ENCODE results near the gene CLMP.
A peak's percentile ranks its signal among the peaks of the same experiment; 100 is the strongest.

CLMP gene

DNA sequence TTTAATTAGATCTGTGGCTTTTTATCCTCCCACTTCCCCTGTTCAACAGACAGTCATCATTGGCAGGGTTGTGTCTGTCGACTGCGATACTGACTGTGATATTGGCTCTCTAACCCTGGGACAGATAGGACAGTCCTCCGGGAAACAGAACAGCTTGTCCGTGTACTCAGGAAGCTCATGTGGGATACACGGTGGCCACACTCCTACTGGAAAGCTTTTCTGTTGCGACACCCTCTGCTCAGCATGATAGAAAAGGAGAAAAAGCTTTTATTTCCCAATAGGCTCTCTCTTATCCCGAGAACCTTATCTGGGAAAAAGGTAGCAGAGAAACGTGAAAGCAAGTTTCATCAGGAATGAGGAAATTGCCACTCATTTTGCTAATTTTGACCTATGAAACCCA is 72.7 kb downstream of the CLMP start:
- no peak overlapping the region for H3K4me3 ChIP-seq (ENCODE audit: low read depth, low read length)
- TF ChIP-seq, protein P1, sequence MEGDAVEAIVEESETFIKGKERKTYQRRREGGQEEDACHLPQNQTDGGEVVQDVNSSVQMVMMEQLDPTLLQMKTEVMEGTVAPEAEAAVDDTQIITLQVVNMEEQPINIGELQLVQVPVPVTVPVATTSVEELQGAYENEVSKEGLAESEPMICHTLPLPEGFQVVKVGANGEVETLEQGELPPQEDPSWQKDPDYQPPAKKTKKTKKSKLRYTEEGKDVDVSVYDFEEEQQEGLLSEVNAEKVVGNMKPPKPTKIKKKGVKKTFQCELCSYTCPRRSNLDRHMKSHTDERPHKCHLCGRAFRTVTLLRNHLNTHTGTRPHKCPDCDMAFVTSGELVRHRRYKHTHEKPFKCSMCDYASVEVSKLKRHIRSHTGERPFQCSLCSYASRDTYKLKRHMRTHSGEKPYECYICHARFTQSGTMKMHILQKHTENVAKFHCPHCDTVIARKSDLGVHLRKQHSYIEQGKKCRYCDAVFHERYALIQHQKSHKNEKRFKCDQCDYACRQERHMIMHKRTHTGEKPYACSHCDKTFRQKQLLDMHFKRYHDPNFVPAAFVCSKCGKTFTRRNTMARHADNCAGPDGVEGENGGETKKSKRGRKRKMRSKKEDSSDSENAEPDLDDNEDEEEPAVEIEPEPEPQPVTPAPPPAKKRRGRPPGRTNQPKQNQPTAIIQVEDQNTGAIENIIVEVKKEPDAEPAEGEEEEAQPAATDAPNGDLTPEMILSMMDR (IDR thresholded peaks at IDR 0.05; ENCODE audit: borderline replicate concordance, insufficient read depth, low read depth, low read length): no peak

DNA sequence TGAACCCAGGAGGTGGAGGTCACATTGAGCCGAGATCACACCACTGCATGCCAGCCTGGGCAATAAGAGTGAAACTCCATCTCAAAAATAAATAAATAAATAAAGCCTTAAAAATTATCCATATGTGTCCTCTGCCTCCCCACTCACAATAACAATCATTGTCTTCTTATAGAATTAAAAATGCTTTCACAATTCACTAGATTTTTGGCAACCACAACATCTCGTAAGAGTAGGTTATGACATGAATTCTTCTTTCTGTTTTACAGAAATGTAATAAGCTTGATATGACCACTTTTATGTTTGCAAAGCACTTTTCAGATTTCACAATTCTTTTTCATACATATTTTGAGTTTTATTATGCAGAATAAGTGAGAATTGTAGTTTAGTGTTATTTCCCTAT is 78.6 kb downstream of the CLMP start:
- H3K4me3 ChIP-seq (ENCODE audit: low read depth, low read length): no peak overlapping the region
- TF ChIP-seq, protein P1 (IDR thresholded peaks at IDR 0.05; ENCODE audit: borderline replicate concordance, insufficient read depth, low read depth, low read length): no peak

DNA sequence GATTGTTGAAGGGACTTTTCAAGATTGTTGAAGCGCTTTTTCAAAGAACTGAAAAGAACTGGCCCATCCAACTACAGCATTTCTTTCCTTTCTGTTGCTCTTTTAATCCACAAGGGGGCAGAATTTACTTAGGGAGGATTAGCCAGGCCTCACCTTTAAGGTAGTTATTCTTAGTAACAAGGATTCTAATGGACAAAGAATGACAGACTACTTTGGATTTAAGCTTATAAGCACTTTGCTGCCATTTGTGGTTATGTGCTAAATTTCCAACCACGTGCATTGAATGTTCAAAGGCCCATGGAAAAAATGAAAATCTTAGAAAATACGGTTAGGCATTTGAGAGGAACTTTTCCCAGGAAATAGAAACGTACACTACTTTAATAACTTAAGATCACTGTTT is 83.6 kb downstream of the CLMP start:
- TF ChIP-seq, protein P1 (IDR thresholded peaks at IDR 0.05; ENCODE audit: borderline replicate concordance, insufficient read depth, low read depth, low read length): peak; percentile 46; the same call in 1 of the 2 replicates
- no peak overlapping the region for H3K4me3 ChIP-seq (ENCODE audit: low read depth, low read length)

DNA sequence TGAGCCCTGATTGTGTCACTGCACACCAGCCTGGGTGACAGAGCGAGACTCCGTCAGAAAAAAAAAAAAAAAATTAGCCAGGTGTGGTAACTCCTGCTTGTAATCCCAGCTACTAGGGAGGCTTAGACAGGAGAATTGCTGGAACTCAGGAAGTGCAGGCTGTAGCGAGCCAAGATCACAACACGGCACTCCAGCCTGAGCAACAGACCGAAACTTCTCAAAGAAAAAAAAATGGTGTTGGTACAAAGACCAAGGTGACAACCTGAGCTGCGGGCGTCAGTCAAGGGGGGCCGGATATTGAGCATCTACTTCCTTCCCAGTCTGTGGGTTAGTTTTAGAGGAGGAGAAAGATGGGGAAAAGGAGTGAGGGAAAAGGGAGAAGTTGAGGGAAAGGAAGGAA is 84.7 kb downstream of the CLMP start:
- H3K4me3 ChIP-seq (ENCODE audit: low read depth, low read length): no peak overlapping the region
- TF ChIP-seq, protein P1 (IDR thresholded peaks at IDR 0.05; ENCODE audit: borderline replicate concordance, insufficient read depth, low read depth, low read length): no peak

DNA sequence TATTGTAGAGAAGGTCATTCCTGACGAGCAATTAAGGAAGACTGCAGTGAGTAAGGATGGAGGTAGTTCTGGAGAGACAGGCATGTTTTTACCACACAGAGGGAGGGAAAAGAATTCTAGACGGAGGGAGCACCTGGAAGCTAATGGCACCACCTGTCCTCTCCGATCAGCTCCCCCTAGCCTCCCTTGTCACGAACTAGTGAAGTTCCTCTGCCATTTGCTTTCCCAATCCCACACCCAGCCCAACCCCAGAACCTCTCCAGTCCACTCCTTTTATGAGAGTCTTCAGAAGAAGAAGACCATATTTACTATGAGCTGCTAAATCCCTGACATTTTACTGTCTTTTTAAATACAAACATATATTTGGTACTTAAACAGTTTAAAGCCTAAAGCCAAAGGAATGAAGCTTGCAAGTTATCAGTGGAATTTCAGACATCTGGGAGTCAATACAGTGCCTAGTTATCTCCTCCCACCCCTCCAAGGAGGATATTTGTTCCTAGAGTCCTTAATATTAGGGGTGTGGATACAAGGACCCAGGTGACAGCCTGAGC is 87.0 kb downstream of the CLMP start:
- no peak overlapping the region for H3K4me3 ChIP-seq (ENCODE audit: low read depth, low read length)
- TF ChIP-seq, protein P1 (IDR thresholded peaks at IDR 0.05; ENCODE audit: borderline replicate concordance, insufficient read depth, low read depth, low read length): no peak

DNA sequence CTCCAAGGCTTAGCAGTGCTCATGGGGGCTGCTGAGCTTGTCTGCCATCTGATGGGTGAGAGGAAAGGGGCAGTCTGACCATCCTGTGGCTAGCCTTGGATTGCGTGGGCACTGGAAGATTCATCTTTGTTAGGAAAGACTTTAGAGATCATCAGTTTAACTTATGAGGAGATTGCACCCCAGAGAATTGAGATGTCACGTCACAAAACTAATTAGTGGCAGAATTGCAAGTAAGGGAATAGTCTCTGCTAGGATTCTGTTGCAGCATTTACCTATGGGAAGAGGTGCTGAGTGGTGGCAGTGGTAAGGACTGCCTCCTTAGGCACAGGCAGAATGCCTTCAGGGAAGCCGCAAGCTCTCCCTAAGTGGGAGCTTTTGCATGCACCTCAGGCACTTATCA is 90.4 kb downstream of the CLMP start:
- TF ChIP-seq, protein P1 (IDR thresholded peaks at IDR 0.05; ENCODE audit: borderline replicate concordance, insufficient read depth, low read depth, low read length): no peak
- no peak overlapping the region for H3K4me3 ChIP-seq (ENCODE audit: low read depth, low read length)

DNA sequence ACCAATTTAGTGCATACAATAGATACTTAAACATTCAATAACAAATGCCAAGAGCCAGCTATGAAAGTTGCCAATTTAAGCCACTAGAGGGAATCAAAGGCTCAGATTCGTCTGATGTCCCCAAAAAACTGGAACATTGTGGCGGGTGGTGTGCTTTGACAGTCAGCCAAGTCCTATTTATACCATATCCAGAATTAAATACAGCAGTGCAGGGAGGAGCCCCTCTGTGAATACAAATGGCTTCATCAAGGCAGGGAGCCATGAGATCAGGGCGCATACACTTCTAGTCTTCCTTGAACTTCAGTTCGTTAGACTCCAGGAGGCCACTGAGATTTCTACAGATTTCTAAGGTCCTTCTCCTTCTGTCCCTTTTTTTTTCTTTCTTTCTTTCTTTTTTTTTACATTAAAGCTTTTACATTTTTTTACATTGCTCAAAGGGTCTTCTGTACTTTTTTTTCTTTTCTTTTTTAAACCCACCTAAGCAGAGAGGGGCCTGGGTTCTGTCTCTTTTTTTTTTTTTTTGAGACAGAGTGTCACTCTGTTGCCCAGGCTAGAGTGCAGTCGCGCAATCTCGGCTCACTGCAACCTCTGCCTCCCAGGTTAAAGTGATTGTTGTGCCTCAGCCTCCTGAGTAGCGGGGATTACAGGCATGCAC is 91.6 kb downstream of the CLMP start:
- TF ChIP-seq, protein P1 (IDR thresholded peaks at IDR 0.05; ENCODE audit: borderline replicate concordance, insufficient read depth, low read depth, low read length): peak; percentile 29; the same call in 1 of the 2 replicates
- H3K4me3 ChIP-seq (ENCODE audit: low read depth, low read length): no peak overlapping the region
